GM21723 (cell line): ENCODE results near the gene SERPINE2.

Source experiments
- ATAC-seq: cut with Tn5 transposase; IDR thresholded peaks from one replicate; pipeline ENCODE4 v1.9.1; 2021; ENCODE audit warnings: mild to moderate bottlenecking, moderate library complexity; ENCODE audit not compliant: unreplicated experiment

Gene SERPINE2

DNA sequence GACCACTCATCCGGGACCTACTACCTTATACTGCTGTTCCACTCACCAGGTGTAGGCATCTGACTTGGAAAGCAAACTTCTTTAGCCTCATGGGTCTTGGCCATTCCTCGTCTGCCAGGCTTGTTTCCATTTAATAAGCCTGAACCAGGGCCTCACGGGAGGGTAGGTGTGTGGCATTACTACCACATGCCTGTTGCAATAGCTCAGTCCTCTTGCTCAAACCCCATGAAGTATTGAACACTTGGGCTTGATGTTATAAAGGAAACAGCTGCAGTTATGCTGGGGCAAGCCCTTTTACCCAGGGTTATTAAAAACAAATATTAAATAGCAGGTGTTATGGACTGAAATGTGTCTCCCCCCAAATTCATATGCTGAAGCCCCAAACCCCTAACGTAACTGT is 60.6 kb downstream of the SERPINE2 start:
- ATAC-seq, result no peak

GRCh38 chr2:223976635-223977226 is 62.4 kb downstream of the SERPINE2 start:
- no peak for ATAC-seq

- ATAC-seq, result no peak
Observed at GRCh38 chr2:223973606-223974005, 65.5 kb downstream of the SERPINE2 start.

GRCh38 chr2:223972656-223973102 is 66.4 kb downstream of the SERPINE2 start:
- no peak for ATAC-seq

GRCh38 chr2:223971731-223972130 is 67.4 kb downstream of the SERPINE2 start:
- no peak for ATAC-seq

DNA sequence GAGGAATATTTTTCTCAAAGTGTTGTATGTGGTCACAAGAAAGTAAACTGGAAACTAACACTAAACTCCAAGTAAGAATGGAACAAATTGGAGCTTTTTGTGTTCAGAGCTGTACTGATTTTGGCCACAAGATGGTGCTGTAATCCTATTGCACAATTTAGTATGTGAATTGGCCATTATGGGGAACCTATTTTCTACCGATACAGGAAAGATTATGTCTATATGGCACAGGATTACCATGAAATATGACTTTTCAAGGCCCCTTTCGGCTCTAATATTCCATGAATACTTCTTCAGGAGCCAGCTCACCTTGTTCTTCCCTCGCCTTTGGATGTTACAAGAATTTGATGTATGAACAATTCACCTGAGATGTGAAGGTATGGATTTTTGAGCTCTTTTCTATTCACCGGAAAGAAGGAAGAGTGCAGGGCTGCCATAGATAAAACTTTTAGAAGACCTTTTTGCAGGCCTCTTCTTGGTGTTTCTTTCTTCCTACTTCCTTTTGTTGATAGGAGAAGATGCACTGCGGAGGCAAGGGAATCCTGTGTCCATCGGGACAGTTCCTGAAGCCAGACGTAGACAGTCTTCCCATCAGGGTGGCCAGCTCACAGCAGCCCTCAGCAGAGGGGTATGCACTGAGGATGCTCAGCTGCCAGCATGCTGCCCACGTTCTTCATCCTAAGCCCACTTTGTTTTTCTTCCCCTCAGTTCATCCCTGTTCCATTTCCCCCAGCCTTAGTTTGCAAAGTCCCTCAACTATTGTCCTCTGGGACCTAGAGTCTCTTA is 68.5 kb downstream of the SERPINE2 start:
- ATAC-seq, result no peak

GRCh38 chr2:223969856-223970255 is 69.2 kb downstream of the SERPINE2 start:
- no peak for ATAC-seq

GRCh38 chr2:223969315-223969714 is 69.8 kb downstream of the SERPINE2 start:
- no peak for ATAC-seq

DNA sequence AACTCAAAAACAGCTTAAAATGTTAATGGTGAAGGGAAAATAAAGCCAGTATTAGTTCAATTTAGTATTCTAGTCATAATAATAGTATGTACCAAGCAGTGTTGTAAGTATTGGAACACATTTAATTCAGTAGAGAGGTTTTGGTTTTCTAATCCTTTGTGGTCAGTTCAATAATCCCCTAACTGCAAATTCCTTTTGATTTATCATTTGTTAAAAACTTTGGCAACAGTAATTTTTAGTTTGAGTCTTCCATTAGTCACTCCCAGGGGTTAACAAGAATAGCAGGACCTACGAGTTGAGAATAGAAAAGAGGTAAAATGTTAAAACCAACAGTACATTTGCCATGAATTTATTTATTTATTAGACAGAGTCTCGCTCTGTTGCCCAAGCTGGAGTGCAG is 71.1 kb downstream of the SERPINE2 start:
- ATAC-seq, result no peak

DNA sequence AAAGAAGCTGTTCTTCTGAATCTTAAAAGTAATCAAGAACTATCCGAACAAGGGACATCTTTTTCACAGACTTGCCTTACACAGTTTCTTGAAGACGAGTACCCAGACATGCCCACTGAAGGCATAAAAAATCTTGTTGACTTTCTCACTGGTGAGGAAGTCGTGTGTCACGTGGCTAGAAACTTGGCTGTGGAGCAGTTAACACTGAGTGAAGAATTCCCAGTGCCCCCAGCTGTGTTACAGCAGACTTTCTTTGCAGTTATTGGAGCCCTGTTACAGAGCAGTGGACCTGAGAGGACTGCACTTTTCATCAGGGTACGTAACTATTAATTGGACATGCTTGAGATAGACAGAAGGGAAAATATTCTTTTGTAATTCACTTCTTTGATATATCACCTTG is 79.4 kb downstream of the SERPINE2 start:
- ATAC-seq, result no peak

GRCh38 chr2:223957092-223957851 is 81.8 kb downstream of the SERPINE2 start, which contains the start of gene MRPL44:
Gene MRPL44 (plus strand): TSS chr2:223957463. CDS start chr2:223957473, 10 bp downstream.
- peak; percentile 91 for ATAC-seq

- no peak for ATAC-seq
Observed at GRCh38 chr2:223956300-223956699, 82.8 kb downstream of the SERPINE2 start.

DNA sequence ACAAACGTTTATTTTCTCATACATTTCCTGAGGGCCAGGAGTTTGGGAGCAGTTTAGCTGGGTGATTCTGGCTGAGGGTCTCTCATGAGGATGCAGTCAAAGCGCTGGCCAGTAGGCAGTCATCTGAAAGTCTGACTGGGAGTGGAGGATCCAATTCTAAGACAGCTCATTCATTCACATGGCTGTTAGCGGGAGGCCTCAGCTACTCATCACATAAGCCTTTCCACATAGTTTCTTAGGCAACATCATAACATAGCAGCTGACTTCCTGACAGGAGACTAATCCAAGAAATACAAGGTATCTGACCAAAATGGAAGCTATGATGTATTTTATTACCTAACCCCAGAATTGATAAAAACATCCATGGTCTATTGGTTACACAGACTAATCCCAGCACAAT is 84.7 kb downstream of the SERPINE2 start:
- ATAC-seq, result no peak

DNA sequence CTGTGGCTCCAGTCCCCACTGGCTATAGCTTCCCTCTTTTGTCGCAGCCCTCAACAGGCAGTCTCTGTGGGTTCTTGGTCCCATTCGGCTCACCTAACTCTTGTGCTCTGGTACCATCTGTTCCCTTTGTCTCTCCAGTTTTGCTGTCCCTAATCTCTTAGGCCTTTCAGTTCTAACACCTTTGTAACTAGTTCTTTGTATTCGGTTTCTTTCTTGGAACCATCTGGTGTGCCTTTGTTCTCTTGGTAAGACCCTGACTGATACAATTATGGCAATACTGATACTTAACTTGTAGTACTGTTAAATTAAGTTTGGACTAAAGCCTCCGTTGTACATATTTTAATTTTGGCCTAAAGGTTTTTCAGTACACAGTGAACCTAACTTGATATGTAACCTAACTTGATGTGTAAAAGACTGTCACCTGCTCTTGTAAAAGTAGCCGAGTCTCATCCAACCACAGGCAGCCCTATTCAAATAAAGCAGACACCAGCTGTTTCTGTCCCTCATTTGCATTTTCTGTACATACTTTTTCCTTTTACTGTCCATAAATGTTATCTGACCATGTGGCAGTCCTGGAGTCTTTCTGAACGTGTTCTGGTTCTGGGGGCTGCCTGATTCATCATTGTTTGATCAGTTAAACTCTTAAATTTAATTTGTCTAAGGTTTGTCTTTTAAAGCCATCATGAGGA is 86.7 kb downstream of the SERPINE2 start:
- peak; percentile 57 for ATAC-seq

- no peak for ATAC-seq
Observed at GRCh38 chr2:223950448-223951347, 88.4 kb downstream of the SERPINE2 start.

DNA sequence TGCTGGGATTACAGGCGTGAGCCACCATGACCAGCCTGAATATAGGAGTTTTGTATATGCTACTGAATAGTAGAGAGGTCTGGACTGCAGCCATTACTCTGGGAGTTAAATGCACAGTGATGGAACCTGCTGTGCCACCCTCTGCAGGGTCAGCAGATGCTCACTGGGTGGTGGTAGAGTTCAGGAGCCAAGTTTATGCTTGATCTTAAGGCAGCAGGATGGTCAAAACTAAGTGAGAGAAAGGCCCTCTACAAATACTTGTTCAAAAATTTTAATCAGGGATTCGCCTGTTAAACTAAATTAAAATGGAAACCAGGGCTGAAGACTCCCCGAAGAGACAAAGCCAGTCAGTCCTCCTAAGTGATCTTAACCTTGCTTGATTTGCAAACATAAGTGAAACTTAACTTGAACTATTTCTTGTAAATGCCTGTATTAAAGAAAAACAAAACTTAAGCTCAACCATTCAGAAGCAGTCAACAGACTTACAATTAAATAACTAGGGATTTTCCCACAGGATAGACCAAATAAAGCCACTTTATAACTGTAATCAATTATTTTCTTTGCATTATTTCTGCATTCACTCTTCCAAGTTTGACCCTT is 89.7 kb downstream of the SERPINE2 start:
- no peak for ATAC-seq

- ATAC-seq, result no peak
Observed at GRCh38 chr2:223947711-223948205, 91.3 kb downstream of the SERPINE2 start.

- no peak for ATAC-seq
Observed at GRCh38 chr2:223945755-223946154, 93.3 kb downstream of the SERPINE2 start.

DNA sequence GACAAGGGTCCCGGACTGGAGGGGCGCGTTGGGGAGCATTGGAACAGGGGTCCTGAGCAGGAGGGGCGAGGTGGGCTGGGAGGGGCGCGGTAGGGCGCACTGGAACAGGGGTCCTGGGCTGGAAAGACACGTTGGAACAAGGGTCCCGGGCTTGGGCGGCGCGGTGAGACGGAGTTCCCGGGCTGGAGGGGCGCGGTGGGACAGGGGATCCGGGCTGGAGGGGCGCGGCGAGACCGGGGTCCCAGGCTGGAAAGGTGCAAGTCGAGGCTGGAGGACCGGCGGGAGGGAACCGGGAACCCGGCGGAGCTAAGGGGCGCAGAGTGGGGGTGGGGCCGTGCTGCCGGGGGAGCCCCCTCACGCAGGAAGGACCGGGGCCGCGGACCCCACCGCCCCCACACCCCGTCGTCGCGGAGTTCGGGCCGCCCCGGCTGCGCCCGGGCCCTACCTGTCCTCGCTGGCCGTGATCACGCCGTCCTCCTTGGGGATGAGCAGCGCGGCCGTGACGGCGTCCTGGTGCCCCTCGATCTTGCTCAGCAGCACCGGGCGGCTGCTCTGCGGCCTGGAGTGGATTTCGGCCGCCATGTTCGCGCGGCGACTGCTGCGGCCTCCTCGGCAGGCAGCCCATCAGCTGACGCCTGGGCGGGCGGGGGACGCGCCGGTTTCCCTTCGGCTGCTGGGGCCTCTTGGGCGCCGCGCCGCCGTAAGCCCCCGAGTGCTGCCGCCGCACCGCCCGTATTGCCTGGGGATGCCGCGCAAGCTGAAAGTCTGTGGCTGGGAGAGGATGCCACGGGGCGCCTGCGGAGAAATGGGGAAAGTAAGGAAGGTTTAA is 94.2 kb downstream of the SERPINE2 start, which contains the start of gene WDFY1:
TSS of gene WDFY1 (minus strand) at position 633 of the 829 bp plus-strand sequence. CDS start at position 582, 51 bp downstream.
- peak; percentile 76 for ATAC-seq
